ENCODE results near the gene UQCRC2.

DNA sequence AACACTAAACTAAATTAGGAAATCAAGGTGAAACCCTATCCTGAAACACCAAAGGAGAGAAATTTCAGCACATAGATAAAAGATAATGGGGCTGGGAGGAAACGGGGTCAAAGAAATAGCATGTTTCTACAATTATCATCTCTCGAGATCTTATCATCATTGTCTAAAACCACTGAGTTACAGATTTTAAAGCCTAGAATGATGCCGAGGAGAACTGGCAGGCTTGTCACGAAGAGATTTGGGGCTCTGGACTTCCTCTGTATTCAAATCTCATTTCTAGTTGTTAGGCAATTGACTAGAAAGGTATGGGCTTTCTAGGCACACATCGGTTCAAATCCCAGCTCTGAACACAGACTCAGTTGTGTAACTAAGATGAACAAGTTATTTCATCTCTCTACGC, 38.5 kb downstream of the UQCRC2 start:
- TF ChIP-seq ZNF223 (tag by site-specific recombination; IDR thresholded peaks at IDR 0.05) (no peak), ZNF768 (tag by site-specific recombination; IDR thresholded peaks at IDR 0.05) (no peak), ZNF274 (IDR thresholded peaks at IDR 0.05; ENCODE audit: low read length) (no peak), ZNF274 (tag by site-specific recombination; IDR thresholded peaks at IDR 0.05; ENCODE audit: borderline replicate concordance) (no peak), ZFP3 (tag by site-specific recombination; IDR thresholded peaks at IDR 0.05; ENCODE audit: low read depth) (no peak)
- TF ChIP-seq, protein P1, sequence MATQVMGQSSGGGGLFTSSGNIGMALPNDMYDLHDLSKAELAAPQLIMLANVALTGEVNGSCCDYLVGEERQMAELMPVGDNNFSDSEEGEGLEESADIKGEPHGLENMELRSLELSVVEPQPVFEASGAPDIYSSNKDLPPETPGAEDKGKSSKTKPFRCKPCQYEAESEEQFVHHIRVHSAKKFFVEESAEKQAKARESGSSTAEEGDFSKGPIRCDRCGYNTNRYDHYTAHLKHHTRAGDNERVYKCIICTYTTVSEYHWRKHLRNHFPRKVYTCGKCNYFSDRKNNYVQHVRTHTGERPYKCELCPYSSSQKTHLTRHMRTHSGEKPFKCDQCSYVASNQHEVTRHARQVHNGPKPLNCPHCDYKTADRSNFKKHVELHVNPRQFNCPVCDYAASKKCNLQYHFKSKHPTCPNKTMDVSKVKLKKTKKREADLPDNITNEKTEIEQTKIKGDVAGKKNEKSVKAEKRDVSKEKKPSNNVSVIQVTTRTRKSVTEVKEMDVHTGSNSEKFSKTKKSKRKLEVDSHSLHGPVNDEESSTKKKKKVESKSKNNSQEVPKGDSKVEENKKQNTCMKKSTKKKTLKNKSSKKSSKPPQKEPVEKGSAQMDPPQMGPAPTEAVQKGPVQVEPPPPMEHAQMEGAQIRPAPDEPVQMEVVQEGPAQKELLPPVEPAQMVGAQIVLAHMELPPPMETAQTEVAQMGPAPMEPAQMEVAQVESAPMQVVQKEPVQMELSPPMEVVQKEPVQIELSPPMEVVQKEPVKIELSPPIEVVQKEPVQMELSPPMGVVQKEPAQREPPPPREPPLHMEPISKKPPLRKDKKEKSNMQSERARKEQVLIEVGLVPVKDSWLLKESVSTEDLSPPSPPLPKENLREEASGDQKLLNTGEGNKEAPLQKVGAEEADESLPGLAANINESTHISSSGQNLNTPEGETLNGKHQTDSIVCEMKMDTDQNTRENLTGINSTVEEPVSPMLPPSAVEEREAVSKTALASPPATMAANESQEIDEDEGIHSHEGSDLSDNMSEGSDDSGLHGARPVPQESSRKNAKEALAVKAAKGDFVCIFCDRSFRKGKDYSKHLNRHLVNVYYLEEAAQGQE (tag by site-specific recombination; IDR thresholded peaks at IDR 0.05) = no peak
